NCI-H1105 (cell line): Measurements from ENCODE around the gene EIF3B.
A peak's percentile ranks its signal among the peaks of the same experiment; 100 is the strongest.
"Not testable (repeated sequence)": the region's sequence is repeated elsewhere in the genome, so short reads cannot be mapped to it uniquely, and the experiment has no call there.

Experiments
- DNase-seq: peaks from one replicate; lab custom pipeline; 2025; lab: John Stamatoyannopoulos, UW

Gene EIF3B

DNA sequence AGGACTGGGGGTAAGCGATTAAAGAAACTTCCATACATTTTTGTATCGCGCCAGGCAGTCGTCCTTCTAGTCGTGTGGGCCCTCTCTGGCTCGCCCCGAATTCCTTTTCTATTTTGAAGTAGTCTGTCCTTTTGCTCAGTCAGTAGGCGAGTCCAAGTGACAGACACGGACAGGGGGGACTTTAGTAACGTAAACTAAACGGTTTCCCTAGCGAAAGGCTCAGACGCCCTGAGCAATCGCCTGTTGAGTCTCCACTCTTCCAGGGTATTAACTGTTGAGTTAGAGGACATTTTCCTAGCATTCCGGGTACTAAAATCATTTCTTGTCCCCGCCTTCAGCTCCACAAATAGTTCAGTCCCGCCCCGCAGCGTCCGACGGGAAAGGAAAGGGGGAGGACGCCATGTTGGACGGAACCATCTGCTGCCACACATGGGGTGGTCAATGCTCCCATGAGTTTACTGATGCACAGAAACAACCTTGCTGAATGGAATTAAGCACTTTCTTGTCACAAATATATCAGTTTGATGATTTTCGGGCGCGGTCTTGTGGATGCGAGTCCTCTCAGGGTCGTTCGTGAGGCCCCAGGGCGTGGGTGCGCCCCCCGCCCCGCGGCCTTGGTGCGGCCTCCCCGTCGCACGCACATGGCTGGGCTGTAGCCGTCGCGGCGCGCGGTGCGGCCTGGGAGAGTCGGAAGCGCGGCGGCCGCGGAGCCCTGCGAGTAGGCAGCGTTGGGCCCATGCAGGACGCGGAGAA, at the start of gene EIF3B:
TSS of gene EIF3B (plus strand) at position 642 of the 753 bp plus-strand sequence. CDS start at position 737, 95 bp downstream.
- DNase-seq, result peak; percentile 91

DNA sequence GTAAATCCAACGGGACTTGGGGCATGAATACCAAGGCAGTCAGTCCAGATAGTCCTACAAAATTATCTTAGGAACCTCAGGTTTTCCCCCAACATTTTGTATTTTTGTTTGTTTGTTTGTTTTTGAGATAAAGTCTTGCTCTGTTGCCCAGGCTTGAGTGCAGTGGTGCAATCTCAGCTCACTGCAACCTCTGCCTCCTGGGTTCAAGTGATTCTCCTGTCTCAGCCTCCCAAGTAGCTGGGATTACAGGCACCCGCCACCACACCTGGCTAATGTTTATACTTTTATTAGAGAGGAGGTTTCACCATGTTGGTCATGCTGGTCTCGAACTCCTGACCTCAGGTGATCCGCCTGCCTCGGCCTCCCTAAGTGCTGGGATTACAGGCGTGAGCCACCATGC, 49.4 kb upstream of the EIF3B start:
- DNase-seq, result not testable (repeated sequence)

DNA sequence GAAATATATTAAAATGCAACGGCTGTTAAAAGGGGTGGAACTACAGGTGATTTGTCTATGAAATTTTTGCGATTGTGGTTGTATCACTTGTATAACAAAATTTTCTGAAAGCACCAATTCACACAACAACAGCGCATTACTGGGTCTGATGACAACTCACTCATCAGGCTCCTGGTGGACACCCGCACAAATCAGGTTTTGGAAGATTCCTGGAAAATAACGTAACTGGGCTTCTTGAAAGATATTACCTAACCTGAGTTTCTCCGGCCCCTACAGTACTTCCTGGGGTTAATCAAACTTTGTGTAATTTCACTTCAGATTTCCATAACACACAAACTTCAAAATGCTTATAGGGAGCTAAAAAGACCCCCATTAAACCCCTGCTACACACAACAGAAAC, 47.9 kb upstream of the EIF3B start:
- no peak for DNase-seq

DNA sequence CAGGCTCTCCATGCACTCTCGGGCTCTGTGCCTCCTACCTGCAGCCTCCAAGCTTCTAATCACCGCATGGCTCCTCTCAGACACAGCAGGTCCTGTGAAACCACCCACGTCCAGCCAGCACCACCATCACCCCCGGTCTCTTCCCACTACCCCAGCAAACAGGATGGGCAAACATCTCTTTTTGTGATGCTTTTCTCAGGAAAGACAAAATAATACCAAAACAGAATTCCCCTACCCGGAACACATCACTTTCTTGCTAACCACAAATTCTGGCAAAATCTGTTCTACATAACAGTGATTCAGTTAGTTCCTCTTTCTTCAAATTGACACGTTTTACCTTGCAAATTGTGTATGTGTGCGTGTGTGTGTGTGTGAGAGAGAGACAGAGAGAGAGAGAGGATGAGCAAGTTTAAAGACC, 46.9 kb upstream of the EIF3B start:
- DNase-seq, result no peak

DNA sequence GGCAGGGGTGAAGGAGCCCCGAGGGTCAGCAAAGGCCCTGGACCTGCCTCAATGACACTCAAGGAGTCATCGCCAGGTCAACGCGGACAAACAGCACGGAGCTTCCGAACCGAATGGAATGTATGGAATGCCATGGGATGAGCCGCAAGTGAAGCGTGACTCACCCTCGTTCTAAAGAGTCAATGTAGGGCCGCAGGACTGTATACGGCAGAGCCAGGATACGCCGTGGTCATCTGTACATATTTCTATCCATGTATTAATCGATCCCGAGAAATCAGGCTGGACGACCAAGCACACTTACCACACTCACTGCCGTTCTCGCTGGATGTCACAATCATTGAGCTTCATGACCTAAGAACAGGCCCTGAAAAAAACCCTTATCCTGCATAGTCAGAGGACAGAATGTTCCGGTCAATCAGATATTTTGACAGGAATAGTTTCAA, 44.7 kb upstream of the EIF3B start:
- DNase-seq, result no peak

DNA sequence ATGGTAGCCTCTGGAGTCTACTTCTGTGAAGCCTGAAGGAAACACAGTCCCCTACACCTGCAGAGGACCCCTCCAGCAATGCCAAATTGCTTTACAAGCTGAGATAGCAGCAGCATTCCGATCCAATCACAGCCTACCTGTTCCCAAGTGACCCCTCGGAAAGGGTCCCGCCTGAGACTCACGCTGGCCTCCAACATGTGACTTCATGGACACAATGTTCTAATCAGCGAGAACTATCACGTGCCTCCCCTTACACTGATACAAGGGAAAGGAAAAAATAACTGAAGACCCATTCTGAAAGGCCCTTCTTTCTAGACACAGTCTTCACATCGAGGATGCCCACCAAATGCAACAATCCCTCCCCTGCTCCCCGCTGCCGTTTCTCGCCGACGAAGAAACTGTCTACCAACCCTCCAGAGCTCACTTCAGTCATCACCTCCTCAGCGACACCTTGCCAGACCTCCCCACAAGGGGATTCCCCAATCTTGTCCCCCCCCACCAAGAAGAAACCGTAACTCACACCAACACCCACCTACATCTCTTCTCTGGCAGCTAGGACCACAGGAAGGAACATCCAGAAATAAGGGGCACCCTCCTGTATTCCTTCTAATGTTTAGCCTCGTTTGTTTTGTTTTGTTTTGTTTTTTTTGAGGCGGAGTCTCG, 42.2 kb upstream of the EIF3B start:
- DNase-seq, result no peak

DNA sequence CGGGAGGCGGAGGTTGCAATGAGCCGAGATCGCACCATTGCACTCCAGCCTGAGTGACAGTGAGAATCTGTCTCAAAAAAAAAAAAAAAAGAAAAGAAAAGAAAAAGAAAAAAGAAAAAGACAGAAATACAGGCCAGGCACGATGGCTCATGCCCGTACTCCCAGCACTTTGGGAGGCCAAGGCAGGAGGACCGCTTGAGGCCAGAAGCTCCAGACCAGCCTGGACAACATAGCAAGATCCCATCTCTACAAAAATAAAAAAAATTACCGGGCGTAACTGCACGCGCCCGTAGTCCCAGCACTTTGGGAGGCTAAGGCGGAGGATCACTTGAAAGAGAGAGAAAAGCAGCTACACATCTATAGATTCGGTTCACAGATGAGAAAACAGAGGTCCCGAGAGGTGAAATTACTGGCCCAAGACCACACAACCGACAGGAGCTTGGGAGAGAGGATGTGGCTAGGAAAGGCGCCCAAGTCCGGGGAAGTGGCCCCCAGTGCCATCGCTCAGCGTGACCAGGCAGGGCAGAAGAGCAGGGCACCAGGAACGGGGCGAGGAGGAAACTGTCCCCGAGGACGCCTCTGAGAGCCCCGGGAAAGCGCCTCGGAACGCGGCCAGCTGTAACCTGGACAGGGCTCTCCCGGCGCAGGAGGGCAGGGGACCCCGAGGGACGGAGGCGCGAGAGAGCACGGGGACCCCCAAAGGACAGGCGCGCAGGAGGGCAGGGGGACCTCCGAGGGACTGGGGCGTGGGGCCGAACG, 41.0 kb upstream of the EIF3B start:
- no peak for DNase-seq

DNA sequence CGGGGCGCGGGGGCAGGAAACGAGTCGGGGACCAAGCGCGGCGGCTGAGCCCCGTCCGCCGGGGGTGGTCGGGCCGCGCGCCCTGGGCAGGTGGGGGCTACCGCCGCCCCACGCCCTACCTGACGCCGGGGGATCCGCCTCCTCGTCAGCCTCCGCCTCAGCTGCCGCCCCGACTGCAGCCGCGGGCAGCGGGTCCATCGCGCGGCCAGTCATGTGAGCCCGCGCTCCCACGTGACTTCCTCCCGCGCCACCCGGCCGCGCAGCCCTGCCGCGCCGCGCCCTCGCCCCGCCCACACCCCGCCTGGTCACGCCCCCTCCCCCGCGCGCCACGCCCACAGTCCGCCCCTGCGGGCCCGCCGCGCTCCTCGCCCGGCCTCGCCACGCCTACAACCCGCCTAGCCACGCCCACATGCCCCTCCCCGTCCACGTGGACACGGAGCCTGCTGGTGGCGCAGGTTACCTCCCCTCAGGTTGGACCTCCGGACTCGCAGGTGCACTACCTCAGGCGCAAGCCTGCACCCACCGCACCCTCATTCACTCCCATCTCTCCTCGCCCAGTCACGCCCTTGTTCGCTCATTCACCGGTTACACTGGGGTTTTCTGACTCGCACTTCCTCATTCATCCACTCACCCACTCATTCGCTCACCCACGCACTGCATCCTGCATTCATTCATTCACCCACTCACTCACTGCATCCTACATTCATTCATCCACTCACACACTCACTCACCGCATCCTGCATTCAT, 40.2 kb upstream of the EIF3B start, which contains the start of gene SNX8:
TSS of gene SNX8 (minus strand) at position 233 of the 747 bp plus-strand sequence. CDS start at position 213, 20 bp downstream.
- peak; percentile 96 for DNase-seq

DNA sequence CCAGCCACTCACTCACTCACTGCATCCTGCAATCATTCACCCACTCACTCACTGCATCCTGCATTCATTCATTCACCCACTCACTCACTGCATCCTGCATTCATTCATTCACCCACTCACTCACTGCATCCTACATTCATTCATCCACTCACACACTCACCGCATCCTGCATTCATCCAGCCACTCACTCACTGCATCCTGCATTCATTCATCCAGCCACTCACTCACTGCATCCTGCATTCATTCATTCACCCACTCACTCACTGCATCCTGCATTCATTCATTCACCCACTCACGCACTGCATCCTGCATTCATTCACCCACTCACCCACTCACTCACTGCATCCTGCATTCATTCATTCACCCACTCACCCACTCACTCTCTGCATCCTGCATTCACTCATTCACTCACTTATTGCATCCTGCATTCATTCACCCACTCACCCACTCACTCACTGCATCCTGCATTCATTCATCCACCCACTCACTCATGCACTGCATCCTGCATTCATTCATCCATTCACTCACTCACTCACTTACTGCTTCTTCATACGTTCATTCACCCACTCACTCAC, 39.6 kb upstream of the EIF3B start:
- DNase-seq, result not testable (repeated sequence)

DNA sequence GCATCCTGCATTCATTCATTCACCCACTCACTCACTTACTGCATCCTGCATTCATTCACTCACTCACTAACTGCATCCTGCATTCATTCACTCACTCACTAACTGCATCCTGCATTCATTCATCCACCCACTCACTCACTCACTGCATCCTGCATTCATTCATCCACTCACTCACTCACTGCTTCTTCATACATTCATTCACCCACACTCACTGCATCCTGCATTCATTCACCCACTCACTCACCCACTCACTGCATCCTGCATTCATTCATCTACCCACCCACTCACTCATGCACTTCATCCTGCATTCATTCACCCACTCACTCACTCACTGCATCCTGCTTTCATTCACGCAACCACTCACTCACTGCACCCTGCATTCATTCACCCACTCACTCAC, 38.8 kb upstream of the EIF3B start:
- DNase-seq, result no peak

DNA sequence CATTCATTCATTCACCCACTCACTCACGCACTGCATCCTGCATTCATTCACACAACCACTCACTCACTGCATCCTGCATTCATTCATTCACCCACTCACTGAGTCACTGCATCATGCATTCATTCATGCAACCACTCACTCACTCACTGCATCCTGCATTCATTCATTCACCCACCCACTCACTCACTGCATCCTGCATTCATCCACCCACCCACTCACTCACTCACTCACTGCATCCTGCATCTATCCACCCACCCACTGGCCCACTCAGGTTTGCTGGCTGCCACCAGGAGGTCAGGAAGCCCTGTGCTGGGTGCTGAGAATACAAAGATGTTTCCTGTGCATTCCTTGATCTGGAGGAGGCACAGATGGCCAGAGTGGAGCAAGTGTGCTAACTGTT, 38.0 kb upstream of the EIF3B start:
- no peak for DNase-seq

DNA sequence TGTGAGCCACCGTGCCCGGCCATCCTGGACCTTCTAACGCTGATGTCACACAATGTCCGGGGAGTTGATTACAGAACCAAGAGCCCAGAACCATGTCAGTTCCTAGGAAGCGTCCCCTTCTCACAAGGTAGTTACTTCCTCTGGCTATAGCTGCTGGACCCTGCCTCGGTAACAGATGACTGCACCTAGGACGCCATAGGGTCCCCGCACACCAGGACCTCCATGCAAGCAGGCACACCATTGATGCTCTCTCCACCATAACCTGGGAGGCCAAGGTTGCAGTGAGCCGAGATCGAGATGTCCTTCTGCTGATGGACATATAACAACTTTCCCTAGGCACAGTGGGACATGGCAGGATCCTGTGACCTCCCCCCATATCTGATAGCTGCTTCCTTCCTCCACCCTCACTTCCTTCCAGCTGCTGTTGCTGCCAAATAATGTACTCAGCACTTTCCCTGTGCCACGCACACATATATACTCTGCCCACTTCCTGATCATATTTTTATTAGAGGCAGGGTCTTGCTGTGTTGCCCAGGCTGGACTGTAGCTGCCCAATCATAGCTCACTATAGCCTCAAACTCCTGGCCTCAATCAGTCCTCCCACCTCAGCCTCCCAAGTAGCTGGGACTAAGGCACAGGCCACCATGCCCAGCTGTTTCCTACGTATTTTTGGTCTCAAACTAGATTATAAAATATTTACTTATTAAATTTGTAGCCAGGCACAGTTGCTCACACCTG, 36.9 kb upstream of the EIF3B start:
- DNase-seq, result no peak

DNA sequence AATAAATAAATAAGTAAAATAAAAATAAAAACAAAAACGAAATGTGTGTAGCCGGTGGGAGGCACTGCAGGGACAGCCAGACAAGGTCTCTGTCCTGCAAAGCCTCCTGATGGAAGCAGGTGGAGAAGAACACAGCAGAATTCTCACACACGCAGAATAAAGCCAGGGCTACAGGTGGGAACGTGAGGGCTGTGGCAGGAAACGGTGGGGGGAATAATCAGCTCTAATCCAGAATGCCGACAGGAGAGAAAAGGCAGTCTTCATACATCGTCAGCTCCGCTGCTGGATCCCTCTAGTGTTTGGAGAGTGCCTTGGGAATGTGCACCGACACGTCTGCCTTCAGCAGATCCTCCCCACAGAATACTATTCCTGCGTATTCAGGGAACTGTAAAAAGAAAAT, 33.6 kb upstream of the EIF3B start:
- DNase-seq, result no peak

DNA sequence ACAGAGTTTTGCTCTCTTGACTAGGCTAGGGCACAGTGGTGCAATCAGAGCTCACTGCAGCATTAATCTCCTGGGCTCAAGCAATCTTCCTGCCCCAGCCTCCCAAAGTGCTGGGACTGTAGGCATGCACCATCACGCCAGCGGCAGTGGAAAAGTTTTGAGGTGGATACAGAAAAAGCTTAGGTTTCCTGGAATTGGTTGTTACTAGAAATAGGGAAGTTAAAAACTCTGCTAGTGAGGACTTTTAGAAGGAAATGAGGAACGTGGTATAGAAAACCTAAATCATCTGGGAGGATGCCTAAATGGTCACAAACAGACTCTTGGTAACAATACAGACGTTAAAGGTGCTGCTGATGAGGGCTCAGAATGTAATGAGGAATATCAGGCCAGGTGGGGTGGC, 29.5 kb upstream of the EIF3B start:
- DNase-seq, result no peak

DNA sequence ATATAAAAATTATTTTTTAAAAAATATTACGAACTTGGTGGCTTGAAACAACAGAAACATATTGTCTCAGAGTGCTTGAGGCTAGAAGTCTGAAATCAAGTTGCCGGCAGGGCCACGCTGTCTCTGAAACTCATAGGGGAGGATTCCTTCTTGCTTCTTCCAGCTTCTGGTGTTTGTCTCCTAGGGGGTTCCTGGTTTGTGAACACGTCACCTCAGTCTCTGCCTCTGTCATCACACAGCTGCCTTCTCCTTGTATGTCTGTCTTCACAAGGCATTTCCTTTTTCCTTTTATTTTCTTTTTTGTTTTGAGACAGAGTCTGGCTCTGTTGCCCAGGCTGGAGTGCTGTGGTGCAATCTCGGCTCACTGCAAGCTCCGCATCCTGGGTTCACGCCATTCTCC, 27.7 kb upstream of the EIF3B start:
- no peak for DNase-seq

DNA sequence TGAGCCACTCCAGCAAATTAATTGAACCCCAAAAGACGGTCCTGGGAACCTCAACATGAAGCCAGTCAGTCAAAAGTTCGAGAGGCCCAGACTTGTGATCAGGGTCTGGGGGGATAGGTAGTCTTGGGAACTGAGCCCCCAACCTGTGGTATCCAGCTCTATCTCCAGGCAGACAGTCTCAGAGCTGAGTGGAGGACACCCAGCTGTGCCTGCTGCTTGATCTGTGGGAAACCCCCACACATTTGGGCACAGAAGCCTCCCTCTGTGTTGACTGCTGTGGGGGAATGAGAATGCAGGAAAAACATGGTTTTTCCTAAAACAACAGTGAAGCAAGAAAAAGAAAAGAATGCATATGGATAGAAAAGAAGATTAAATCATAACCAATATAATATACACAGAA, 24.1 kb upstream of the EIF3B start:
- no peak for DNase-seq

DNA sequence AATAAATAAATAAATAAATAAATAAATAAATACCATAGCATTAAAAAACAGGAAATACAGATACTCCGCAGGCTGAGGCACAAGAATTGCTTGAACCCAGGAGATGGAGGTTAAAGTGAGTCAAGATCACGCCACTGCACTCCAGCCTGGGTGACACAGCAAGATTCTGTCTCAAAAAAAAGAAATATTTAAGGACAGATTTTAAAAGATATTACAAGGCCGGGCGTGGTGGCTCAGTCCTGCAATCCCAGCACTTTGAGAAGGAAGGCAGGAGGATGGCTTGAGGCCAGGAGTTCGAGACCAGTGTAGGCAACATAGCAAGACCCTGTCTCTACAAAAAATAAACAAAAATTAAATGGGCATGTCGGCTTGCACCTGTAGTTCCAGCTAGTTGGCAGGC, 22.9 kb upstream of the EIF3B start:
- DNase-seq, result no peak

DNA sequence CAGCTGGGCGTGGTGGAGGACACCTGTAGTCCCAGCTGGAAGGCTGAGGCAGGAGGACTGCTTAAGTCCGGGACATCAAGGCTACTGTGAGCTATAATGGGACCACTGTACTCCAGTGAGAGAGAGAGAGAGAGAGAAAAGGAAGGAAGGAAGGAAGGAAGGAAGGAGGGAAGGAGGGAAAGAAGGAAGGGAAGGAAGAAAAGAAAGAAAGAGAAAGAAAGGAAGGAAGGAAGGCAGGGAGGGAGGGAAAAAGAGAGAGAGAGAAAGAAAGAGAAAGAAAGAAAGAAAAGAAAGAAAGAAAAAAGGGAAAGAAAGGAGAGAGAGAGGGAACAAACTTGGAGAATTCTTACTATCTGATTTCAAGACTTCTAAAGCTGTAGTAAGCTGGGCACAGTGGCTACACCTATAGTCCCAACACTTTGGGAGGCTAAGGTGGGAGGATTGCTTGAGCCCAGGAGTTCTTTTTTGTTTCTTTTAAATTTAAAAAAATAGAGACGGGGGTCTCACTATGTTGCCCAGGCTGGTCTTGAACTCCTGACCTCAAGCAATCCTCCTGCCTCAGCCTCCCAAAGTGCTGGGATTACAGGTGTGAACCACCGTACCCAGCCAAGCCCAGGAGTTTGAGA, 21.9 kb upstream of the EIF3B start:
- not testable (repeated sequence) for DNase-seq

DNA sequence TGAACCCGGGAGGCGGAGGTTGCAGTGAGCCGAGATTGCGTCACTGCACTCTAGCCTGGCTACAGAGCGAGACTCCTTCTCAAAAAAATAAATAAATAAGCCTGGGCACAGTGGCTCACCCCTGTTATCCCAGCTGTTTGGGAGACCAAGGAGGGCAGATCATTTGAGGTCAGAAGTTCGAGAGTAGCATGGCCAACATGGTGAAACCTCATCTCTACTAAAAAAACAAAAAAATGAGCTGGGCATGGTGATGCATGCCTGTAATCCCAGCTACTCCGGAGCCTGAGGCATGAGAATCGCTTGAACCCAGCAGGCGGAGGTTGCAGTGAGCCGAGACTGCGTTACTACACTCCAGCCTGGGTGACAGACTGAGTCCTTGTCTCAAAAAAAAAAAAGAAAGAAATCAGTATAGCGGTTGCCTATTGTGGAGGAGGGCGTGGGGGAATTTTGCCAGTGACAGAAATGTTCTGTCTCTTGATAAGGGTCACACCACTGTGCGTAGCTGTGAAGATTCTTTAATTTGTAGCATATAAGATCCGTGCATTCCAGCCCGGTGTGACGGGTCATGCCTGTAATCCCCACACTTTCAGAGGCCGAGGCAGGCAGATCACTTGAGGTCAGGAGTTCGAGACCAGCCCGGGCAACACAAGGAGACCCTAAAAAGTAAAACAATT, 17.9 kb upstream of the EIF3B start:
- DNase-seq, result no peak
